SK-N-SH treated with all-trans-retinoic acid at 6 μM for 48 hours (cell line): ENCODE results near the gene IGFL4.

Experiments
- ATAC-seq: fragments of 200-7000 bp; cut with Tn5 transposase; 3 replicates; pipeline ENCODE4 v1.9.1; 2020; ENCODE audit warnings: mild to moderate bottlenecking, moderate library complexity
- ARNTL ChIP-seq: fragments of 450-650 bp; formaldehyde crosslinking; IDR thresholded peaks from 2 replicates; pipeline ENCODE4 v1.5.0; 2020; ENCODE audit warnings: low read depth, mild to moderate bottlenecking, moderate library complexity, borderline replicate concordance
- CSDC2 ChIP-seq: fragments of 250-450 bp; sonication (Bioruptor Pico); IDR thresholded peaks from 2 replicates; pipeline ENCODE4 v1.5.0; 2020; ENCODE audit warnings: mild to moderate bottlenecking, moderate library complexity
- ESRRG ChIP-seq: fragments of 250-450 bp; sonication (Bioruptor Pico); IDR thresholded peaks from 2 replicates; pipeline ENCODE4 v1.6.1; 2021; ENCODE audit warnings: mild to moderate bottlenecking
- GLIS3 ChIP-seq: fragments of 250-450 bp; sonication (Bioruptor Pico); IDR thresholded peaks from 2 replicates; pipeline ENCODE4 v1.5.0; 2020; ENCODE audit warnings: mild to moderate bottlenecking, moderate library complexity
- ISL1 ChIP-seq: fragments of 250-450 bp; sonication (Bioruptor Pico); IDR thresholded peaks from 2 replicates; pipeline ENCODE4 v2.1.2; 2022; ENCODE audit warnings: mild to moderate bottlenecking, moderate library complexity
- PPARA ChIP-seq: fragments of 250-450 bp; sonication (Bioruptor Pico); IDR thresholded peaks from 2 replicates; pipeline ENCODE4 v1.5.0; 2020; ENCODE audit warnings: mild to moderate bottlenecking, borderline replicate concordance
- RARB ChIP-seq: fragments of 250-450 bp; sonication (Bioruptor Pico); IDR thresholded peaks from 2 replicates; pipeline ENCODE4 v1.8.0; 2021; ENCODE audit warnings: mild to moderate bottlenecking, moderate library complexity
- SNAI2 ChIP-seq: fragments of 250-450 bp; sonication (Bioruptor Pico); IDR thresholded peaks from 2 replicates; pipeline ENCODE4 v1.5.0; 2020; ENCODE audit warnings: mild to moderate bottlenecking, moderate library complexity
- TCF4 ChIP-seq: fragments of 250-450 bp; sonication (Bioruptor Pico); IDR thresholded peaks from 2 replicates; pipeline ENCODE4 v1.8.0; 2021; ENCODE audit warnings: mild to moderate bottlenecking, moderate library complexity, borderline replicate concordance
- TOX ChIP-seq: fragments of 250-450 bp; sonication (Bioruptor Pico); IDR thresholded peaks from 2 replicates; pipeline ENCODE4 v1.8.0; 2021; ENCODE audit warnings: mild to moderate bottlenecking, moderate library complexity, borderline replicate concordance
- ZC3H10 ChIP-seq: fragments of 250-450 bp; sonication (Bioruptor Pico); IDR thresholded peaks from 2 replicates; pipeline ENCODE4 v1.5.1; 2021; ENCODE audit warnings: mild to moderate bottlenecking, moderate library complexity
- ZFP3 ChIP-seq: fragments of 250-450 bp; sonication (Bioruptor Pico); IDR thresholded peaks from 2 replicates; pipeline ENCODE4 v1.5.0; 2020; ENCODE audit warnings: mild to moderate bottlenecking, moderate library complexity
- ZFP30 ChIP-seq: fragments of 450-650 bp; formaldehyde crosslinking; IDR thresholded peaks from 2 replicates; pipeline ENCODE4 v1.5.0; 2022; ENCODE audit warnings: mild to moderate bottlenecking, moderate library complexity
- ZNF565 ChIP-seq: fragments of 450-650 bp; formaldehyde crosslinking; conservative IDR thresholded peaks from 2 replicates; pipeline ENCODE4 v1.5.0; 2020; ENCODE audit warnings: low read depth, mild to moderate bottlenecking, moderate library complexity
- ZNF70 ChIP-seq: fragments of 450-650 bp; formaldehyde crosslinking; IDR thresholded peaks from 2 replicates; pipeline ENCODE4 v1.5.0; 2020; ENCODE audit warnings: mild to moderate bottlenecking, moderate library complexity
- ZNF8 ChIP-seq: fragments of 450-650 bp; formaldehyde crosslinking; IDR thresholded peaks from 2 replicates; pipeline ENCODE4 v1.5.0; 2020; ENCODE audit warnings: mild to moderate bottlenecking, moderate library complexity
- TF ChIP-seq, protein P1 (sequence below): fragments of 250-450 bp; sonication (Bioruptor Pico); IDR thresholded peaks from 2 replicates; pipeline ENCODE4 v1.8.0; 2021; ENCODE audit warnings: low read depth, mild to moderate bottlenecking, moderate library complexity, borderline replicate concordance
- TF ChIP-seq, protein P2 (sequence below): fragments of 250-450 bp; sonication (Bioruptor Pico); IDR thresholded peaks from 2 replicates; pipeline ENCODE4 v1.5.1; 2021; ENCODE audit warnings: mild to moderate bottlenecking, moderate library complexity
- TF ChIP-seq, protein P3 (sequence below): fragments of 250-450 bp; sonication (Bioruptor Pico); IDR thresholded peaks from 2 replicates; pipeline ENCODE4 v1.5.1; 2020; ENCODE audit warnings: low read depth, mild to moderate bottlenecking, moderate library complexity
- TF ChIP-seq, protein P4 (sequence below): fragments of 250-450 bp; sonication (Bioruptor Pico); IDR thresholded peaks from 2 replicates; pipeline ENCODE4 v1.5.0; 2020; ENCODE audit warnings: mild to moderate bottlenecking, moderate library complexity
- TF ChIP-seq, protein P5 (sequence below): fragments of 250-450 bp; sonication (Bioruptor Pico); IDR thresholded peaks from 2 replicates; pipeline ENCODE4 v1.8.0; 2020; ENCODE audit warnings: mild to moderate bottlenecking, moderate library complexity, borderline replicate concordance

Gene IGFL4

DNA sequence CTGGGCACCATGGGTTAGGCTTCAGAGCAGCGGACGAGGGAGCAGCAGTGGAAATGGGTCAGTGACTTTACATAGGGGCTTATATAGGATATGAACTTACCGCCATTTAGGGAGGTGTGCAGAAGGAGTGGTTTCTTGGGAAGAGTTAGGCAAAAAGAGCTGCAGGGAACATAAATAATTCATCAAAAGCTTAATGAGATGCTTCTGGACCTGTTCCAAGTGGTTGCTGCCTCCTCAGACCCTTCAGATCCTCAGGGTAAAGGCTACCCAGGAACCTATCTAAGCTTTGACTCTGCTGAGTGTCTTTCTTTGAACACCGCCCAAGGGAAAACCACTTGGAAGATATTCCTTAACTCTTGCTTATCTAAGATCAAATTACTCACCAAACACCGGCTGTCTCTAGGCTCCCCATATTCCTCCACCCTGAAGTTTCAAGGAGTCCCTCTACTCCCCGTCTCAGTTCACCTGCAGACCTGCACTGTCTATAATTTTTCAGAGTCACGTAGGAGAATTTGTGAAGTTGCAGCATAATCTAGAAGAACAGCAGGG lies at the start of gene IGFL4:
Gene IGFL4, minus strand, starts transcription at position 51 of the 549 bp plus-strand sequence. Its CDS starts 40 bp downstream, at position 11.
- ATAC-seq, result no peak
- TF ChIP-seq ZFP30 (CRISPR knock-in tag) (no peak), ARNTL (CRISPR knock-in tag) (no peak)
- TF ChIP-seq, protein P1, sequence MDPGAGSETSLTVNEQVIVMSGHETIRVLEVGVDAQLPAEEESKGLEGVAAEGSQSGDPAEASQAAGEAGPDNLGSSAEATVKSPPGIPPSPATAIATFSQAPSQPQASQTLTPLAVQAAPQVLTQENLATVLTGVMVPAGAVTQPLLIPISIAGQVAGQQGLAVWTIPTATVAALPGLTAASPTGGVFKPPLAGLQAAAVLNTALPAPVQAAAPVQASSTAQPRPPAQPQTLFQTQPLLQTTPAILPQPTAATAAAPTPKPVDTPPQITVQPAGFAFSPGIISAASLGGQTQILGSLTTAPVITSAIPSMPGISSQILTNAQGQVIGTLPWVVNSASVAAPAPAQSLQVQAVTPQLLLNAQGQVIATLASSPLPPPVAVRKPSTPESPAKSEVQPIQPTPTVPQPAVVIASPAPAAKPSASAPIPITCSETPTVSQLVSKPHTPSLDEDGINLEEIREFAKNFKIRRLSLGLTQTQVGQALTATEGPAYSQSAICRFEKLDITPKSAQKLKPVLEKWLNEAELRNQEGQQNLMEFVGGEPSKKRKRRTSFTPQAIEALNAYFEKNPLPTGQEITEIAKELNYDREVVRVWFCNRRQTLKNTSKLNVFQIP (CRISPR knock-in tag), result no peak
- TF ChIP-seq, protein P2, sequence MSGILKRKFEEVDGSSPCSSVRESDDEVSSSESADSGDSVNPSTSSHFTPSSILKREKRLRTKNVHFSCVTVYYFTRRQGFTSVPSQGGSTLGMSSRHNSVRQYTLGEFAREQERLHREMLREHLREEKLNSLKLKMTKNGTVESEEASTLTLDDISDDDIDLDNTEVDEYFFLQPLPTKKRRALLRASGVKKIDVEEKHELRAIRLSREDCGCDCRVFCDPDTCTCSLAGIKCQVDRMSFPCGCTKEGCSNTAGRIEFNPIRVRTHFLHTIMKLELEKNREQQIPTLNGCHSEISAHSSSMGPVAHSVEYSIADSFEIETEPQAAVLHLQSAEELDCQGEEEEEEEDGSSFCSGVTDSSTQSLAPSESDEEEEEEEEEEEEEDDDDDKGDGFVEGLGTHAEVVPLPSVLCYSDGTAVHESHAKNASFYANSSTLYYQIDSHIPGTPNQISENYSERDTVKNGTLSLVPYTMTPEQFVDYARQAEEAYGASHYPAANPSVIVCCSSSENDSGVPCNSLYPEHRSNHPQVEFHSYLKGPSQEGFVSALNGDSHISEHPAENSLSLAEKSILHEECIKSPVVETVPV, result no peak

DNA sequence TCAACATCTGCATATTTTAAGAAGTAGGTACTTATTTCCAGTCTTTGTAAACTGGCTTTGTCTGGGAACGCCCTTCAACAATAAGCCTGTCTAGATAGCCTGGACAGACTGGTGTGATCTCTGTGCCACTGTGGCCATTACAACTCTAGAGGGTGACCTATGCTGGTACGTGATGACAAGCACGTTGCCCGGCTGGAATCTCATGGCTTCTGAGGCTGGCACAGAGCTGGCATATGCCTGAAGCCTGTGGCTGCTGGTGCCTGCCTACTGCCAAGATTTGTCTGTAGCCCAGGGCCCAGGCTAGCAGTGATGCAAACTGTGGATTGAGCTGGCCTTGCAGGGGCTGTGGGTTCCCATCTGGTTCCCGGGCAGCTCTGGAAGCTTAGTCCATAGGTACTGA lies 49.6 kb upstream of the IGFL4 start:
- no peak for ATAC-seq

DNA sequence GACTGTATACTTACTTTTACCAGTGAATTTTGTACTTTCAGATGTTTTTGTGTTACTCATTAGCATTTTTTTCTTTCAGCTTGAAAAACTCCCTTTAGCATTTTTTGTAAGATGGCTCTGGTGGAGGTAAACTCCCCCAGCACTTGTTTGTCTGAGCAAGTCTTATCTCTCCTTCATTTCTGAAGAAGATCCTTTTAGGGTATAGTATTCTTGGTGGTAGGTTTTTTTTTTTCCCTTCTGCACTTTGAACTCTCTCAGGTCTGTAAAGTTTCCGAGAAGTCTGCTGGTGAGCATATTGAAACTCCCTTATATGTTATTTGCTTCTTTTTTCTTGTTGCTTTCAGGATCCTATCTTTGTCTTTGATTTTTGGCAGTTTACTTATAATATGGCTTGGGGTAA lies 48.6 kb upstream of the IGFL4 start:
- no peak for TF ChIP-seq ISL1 (CRISPR knock-in tag)
- TF ChIP-seq ZFP30 (CRISPR knock-in tag), result no peak
- no peak for TF ChIP-seq ZC3H10 (CRISPR knock-in tag)
- TF ChIP-seq ZNF565, result no peak
- no peak for TF ChIP-seq ESRRG
- TF ChIP-seq, protein P3, sequence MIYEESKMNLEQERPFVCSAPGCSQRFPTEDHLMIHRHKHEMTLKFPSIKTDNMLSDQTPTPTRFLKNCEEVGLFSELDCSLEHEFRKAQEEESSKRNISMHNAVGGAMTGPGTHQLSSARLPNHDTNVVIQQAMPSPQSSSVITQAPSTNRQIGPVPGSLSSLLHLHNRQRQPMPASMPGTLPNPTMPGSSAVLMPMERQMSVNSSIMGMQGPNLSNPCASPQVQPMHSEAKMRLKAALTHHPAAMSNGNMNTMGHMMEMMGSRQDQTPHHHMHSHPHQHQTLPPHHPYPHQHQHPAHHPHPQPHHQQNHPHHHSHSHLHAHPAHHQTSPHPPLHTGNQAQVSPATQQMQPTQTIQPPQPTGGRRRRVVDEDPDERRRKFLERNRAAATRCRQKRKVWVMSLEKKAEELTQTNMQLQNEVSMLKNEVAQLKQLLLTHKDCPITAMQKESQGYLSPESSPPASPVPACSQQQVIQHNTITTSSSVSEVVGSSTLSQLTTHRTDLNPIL (CRISPR knock-in tag), result no peak
- TF ChIP-seq GLIS3, result no peak
- TF ChIP-seq, protein P2, result no peak
- TF ChIP-seq SNAI2 (CRISPR knock-in tag), result no peak
- TF ChIP-seq, protein P4, sequence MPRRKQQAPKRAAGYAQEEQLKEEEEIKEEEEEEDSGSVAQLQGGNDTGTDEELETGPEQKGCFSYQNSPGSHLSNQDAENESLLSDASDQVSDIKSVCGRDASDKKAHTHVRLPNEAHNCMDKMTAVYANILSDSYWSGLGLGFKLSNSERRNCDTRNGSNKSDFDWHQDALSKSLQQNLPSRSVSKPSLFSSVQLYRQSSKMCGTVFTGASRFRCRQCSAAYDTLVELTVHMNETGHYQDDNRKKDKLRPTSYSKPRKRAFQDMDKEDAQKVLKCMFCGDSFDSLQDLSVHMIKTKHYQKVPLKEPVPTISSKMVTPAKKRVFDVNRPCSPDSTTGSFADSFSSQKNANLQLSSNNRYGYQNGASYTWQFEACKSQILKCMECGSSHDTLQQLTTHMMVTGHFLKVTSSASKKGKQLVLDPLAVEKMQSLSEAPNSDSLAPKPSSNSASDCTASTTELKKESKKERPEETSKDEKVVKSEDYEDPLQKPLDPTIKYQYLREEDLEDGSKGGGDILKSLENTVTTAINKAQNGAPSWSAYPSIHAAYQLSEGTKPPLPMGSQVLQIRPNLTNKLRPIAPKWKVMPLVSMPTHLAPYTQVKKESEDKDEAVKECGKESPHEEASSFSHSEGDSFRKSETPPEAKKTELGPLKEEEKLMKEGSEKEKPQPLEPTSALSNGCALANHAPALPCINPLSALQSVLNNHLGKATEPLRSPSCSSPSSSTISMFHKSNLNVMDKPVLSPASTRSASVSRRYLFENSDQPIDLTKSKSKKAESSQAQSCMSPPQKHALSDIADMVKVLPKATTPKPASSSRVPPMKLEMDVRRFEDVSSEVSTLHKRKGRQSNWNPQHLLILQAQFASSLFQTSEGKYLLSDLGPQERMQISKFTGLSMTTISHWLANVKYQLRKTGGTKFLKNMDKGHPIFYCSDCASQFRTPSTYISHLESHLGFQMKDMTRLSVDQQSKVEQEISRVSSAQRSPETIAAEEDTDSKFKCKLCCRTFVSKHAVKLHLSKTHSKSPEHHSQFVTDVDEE, result no peak
- TF ChIP-seq ARNTL (CRISPR knock-in tag), result no peak
- no peak for TF ChIP-seq RARB (CRISPR knock-in tag)
- TF ChIP-seq TOX (CRISPR knock-in tag), result no peak
- no peak for TF ChIP-seq TCF4 (CRISPR knock-in tag)
- TF ChIP-seq PPARA (CRISPR knock-in tag), result no peak
- no peak for TF ChIP-seq ZFP3 (CRISPR knock-in tag)
- TF ChIP-seq CSDC2 (CRISPR knock-in tag), result no peak
- TF ChIP-seq, all 23 proteins: peak for 0

More for the DNA sequence above, 49.6 kb upstream of the IGFL4 start:
- TF ChIP-seq TCF4 (CRISPR knock-in tag) (no peak), ZFP3 (CRISPR knock-in tag) (no peak), TOX (CRISPR knock-in tag) (no peak), ZNF70 (CRISPR knock-in tag) (no peak), ZNF8 (CRISPR knock-in tag) (no peak)
- TF ChIP-seq, protein P5, sequence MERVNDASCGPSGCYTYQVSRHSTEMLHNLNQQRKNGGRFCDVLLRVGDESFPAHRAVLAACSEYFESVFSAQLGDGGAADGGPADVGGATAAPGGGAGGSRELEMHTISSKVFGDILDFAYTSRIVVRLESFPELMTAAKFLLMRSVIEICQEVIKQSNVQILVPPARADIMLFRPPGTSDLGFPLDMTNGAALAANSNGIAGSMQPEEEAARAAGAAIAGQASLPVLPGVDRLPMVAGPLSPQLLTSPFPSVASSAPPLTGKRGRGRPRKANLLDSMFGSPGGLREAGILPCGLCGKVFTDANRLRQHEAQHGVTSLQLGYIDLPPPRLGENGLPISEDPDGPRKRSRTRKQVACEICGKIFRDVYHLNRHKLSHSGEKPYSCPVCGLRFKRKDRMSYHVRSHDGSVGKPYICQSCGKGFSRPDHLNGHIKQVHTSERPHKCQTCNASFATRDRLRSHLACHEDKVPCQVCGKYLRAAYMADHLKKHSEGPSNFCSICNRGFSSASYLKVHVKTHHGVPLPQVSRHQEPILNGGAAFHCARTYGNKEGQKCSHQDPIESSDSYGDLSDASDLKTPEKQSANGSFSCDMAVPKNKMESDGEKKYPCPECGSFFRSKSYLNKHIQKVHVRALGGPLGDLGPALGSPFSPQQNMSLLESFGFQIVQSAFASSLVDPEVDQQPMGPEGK (CRISPR knock-in tag), result no peak
- TF ChIP-seq, protein P4, result no peak
- TF ChIP-seq, all 23 proteins: peak for 0

More for the DNA sequence above, 48.6 kb upstream of the IGFL4 start:
- ATAC-seq, result no peak
